Progenitor cell of endocrine pancreas (in vitro differentiated cells): Measurements from ENCODE around the gene EYA2. TPM values are rescaled to one million over a fixed set of nuclear protein-coding genes. Genes with fewer than 3 reads are reported as not detected.
A peak's percentile ranks its signal among the peaks of the same experiment; 100 is the strongest.

ENCODE experiments used
- DNase-seq: peaks from one replicate; pipeline ENCODE4 v3.0.0; 2021; ENCODE audit warnings: low spot score; ENCODE audit not compliant: unreplicated experiment
- H3K27ac Mint-ChIP-seq: 2 replicates; pipeline ENCODE4 v1.8.0; 2021; ENCODE audit warnings: mild to moderate bottlenecking, moderate library complexity, mixed read lengths
- H3K27me3 Mint-ChIP-seq: 2 replicates; pipeline ENCODE4 v1.8.0; 2021; ENCODE audit warnings: mixed read lengths
- H3K36me3 Mint-ChIP-seq: 2 replicates; pipeline ENCODE4 v1.8.0; 2022; ENCODE audit warnings: mixed read lengths; ENCODE audit not compliant: insufficient read depth
- H3K4me1 Mint-ChIP-seq: 2 replicates; pipeline ENCODE4 v1.8.0; 2021; ENCODE audit warnings: low read depth, mixed read lengths
- H3K4me3 Mint-ChIP-seq: 2 replicates; pipeline ENCODE4 v1.8.0; 2021; ENCODE audit warnings: low read depth, mild to moderate bottlenecking, moderate library complexity, mixed read lengths
- H3K9me3 Mint-ChIP-seq: 2 replicates; pipeline ENCODE4 v1.8.0; 2021; ENCODE audit warnings: low read depth, mixed read lengths
- CTCF ChIP-seq: fragments of 200-600 bp; sonication (generic); IDR thresholded peaks from one replicate; pipeline ENCODE4 v1.5.0; 2021; ENCODE audit warnings: antibody characterized with exemption, mild to moderate bottlenecking; ENCODE audit not compliant: unreplicated experiment
- long read RNA-seq: library from polyadenylated mRNA; unstranded; transcript quantifications from one replicate; pipeline ENCODE4 v2.0.0, GENCODE V29; 2020
- total RNA-seq: library from RNA; stranded (reverse); gene quantifications from 2 replicates; pipeline ENCODE4 v1.2.1, GENCODE V29; 2021

EYA2 gene
- total RNA-seq, result 0.53 and 0.73 TPM in 2 replicates
- long read RNA-seq, partial matches to known transcripts, result 0 of 1 reads
- long read RNA-seq, other reads (novel, unspliced or antisense), result 1 of 1 reads

- peaks cover 7% of the 10 kb centered on the region for H3K9me3 Mint-ChIP-seq
- DNase-seq, result peak; percentile 14
- peaks cover 73% of the 10 kb centered on the region for H3K27me3 Mint-ChIP-seq
- no peak for TF ChIP-seq CTCF
- H3K27ac Mint-ChIP-seq, result peak within 1 kb of the TSS; percentile 67
- peaks cover 4% of the 10 kb centered on the region for H3K36me3 Mint-ChIP-seq
- H3K4me3 Mint-ChIP-seq, result peak within 1 kb of the TSS; percentile 61
- H3K4me1 Mint-ChIP-seq, result peaks cover 12% of the 10 kb centered on the region
These were observed at the start of gene EYA2 for GRCh38 chr20:46894579-46894958. Gene EYA2 (plus strand): TSS chr20:46894843. CDS start chr20:46990011, 95,168 bp downstream.

- no peaks in the 10 kb centered on the region for H3K36me3 Mint-ChIP-seq
- TF ChIP-seq CTCF, result no peak
- H3K4me1 Mint-ChIP-seq, result no peaks in the 10 kb centered on the region
- H3K4me3 Mint-ChIP-seq, result no peak overlapping the region
- no peak overlapping the region for H3K27ac Mint-ChIP-seq
- H3K27me3 Mint-ChIP-seq, result no peaks in the 10 kb centered on the region
- H3K9me3 Mint-ChIP-seq, result peaks cover 9% of the 10 kb centered on the region
- DNase-seq, result no peak
These were observed 49.7 kb upstream of the EYA2 start for GRCh38 chr20:46844965-46845364.

- TF ChIP-seq CTCF, result no peak
- no peak for DNase-seq
- Mint-ChIP-seq H3K4me3 (no peak overlapping the region), H3K36me3 (no peaks in the 10 kb centered on the region), H3K27ac (no peak overlapping the region), H3K27me3 (peaks cover 3% of the 10 kb centered on the region), H3K4me1 (peaks cover 2% of the 10 kb centered on the region), H3K9me3 (peaks cover 9% of the 10 kb centered on the region)
These were observed 45.4 kb upstream of the EYA2 start for GRCh38 chr20:46849269-46849668.

- Mint-ChIP-seq H3K27ac (no peak overlapping the region), H3K4me3 (no peak overlapping the region), H3K4me1 (peaks cover 2% of the 10 kb centered on the region), H3K36me3 (no peaks in the 10 kb centered on the region), H3K9me3 (peaks cover 7% of the 10 kb centered on the region), H3K27me3 (peaks cover 3% of the 10 kb centered on the region)
- no peak for DNase-seq
- TF ChIP-seq CTCF, result no peak
These were observed 44.9 kb upstream of the EYA2 start for GRCh38 chr20:46849751-46850150.

GRCh38 chr20:46850416-46850815, 44.2 kb upstream of the EYA2 start:
- no peak for DNase-seq
- Mint-ChIP-seq H3K27ac (no peak overlapping the region), H3K4me1 (peaks cover 2% of the 10 kb centered on the region), H3K27me3 (peaks cover 3% of the 10 kb centered on the region), H3K36me3 (no peaks in the 10 kb centered on the region), H3K9me3 (peaks cover 5% of the 10 kb centered on the region), H3K4me3 (no peak overlapping the region)
- TF ChIP-seq CTCF, result no peak
